Glutamatergic neuron (in vitro differentiated cells): ENCODE data around the gene CUL1. TPM values are rescaled to one million over a fixed set of nuclear protein-coding genes. Genes with fewer than 3 reads are reported as not detected.

Source experiments
- DNase-seq: peaks from one replicate; pipeline ENCODE4 v3.0.0; 2022
- H3K27ac Mint-ChIP-seq: one replicate; pipeline ENCODE4 v1.8.0; 2020; ENCODE audit warnings: mild to moderate bottlenecking, mixed read lengths, inconsistent platforms; ENCODE audit not compliant: unreplicated experiment
- H3K27me3 Mint-ChIP-seq: one replicate; pipeline ENCODE4 v1.8.0; 2020; ENCODE audit warnings: mild to moderate bottlenecking, moderate library complexity, mixed read lengths, inconsistent platforms; ENCODE audit not compliant: unreplicated experiment
- H3K36me3 Mint-ChIP-seq: one replicate; pipeline ENCODE4 v1.8.0; 2020; ENCODE audit warnings: mild to moderate bottlenecking, mixed read lengths, inconsistent platforms; ENCODE audit not compliant: unreplicated experiment
- H3K4me1 Mint-ChIP-seq: one replicate; pipeline ENCODE4 v1.8.0; 2020; ENCODE audit warnings: mild to moderate bottlenecking, low read depth, mixed read lengths, inconsistent platforms; ENCODE audit not compliant: unreplicated experiment
- H3K4me3 Mint-ChIP-seq: one replicate; pipeline ENCODE4 v1.8.0; 2020; ENCODE audit warnings: mild to moderate bottlenecking, mixed read lengths, inconsistent platforms; ENCODE audit not compliant: unreplicated experiment
- H3K9me3 Mint-ChIP-seq: one replicate; pipeline ENCODE4 v1.8.0; 2020; ENCODE audit warnings: mild to moderate bottlenecking, moderate library complexity, mixed read lengths, inconsistent platforms; ENCODE audit not compliant: unreplicated experiment
- total RNA-seq: library from RNA; stranded (reverse); fragmentation: NEBNext Ultra II Directional; extraction: Animal tissue kit (Norgen Biotek cat#: 25700); gene quantifications from one replicate; pipeline ENCODE4 v1.2.1, GENCODE V29; 2021; ENCODE audit not compliant: unreplicated experiment
- TF ChIP-seq, protein P1 (sequence below): fragments of 200-600 bp; sonication (generic); IDR thresholded peaks from one replicate; pipeline ENCODE4 v1.5.0; 2021; ENCODE audit not compliant: partially characterized antibody, unreplicated experiment

Gene CUL1
- total RNA-seq, 1 donor from 2014 or later, result 65.0 TPM

DNA sequence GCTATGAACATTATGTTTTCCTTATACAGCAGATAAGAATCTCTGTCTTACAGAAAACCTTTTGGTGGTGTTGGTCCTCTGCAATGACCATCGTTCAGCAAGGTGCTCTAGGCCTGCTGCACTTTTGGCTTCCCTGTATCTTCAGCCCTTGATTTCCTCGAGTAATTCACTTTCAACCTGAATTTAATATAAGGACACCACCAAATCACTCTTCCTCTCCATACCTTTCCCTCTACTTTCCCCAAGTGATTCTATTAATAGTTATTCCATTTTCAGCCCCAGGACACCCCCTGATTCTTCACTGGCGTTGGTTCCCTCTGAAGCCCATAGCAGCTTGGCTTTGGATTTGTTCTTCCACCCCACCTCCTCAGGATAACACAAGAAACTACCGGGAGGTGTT, 113.2 kb downstream of the CUL1 start:
- Mint-ChIP-seq H3K27me3 (peaks cover 14% of the 10 kb centered on the region), H3K27ac (peak overlapping the region; percentile 57), H3K36me3 (no peaks in the 10 kb centered on the region), H3K4me1 (peaks cover 38% of the 10 kb centered on the region), H3K4me3 (no peak overlapping the region), H3K9me3 (peaks cover 16% of the 10 kb centered on the region)
- DNase-seq, result no peak
- TF ChIP-seq, protein P1, sequence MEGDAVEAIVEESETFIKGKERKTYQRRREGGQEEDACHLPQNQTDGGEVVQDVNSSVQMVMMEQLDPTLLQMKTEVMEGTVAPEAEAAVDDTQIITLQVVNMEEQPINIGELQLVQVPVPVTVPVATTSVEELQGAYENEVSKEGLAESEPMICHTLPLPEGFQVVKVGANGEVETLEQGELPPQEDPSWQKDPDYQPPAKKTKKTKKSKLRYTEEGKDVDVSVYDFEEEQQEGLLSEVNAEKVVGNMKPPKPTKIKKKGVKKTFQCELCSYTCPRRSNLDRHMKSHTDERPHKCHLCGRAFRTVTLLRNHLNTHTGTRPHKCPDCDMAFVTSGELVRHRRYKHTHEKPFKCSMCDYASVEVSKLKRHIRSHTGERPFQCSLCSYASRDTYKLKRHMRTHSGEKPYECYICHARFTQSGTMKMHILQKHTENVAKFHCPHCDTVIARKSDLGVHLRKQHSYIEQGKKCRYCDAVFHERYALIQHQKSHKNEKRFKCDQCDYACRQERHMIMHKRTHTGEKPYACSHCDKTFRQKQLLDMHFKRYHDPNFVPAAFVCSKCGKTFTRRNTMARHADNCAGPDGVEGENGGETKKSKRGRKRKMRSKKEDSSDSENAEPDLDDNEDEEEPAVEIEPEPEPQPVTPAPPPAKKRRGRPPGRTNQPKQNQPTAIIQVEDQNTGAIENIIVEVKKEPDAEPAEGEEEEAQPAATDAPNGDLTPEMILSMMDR, result no peak

- Mint-ChIP-seq H3K36me3 (no peaks in the 10 kb centered on the region), H3K27me3 (peaks cover 6% of the 10 kb centered on the region), H3K4me3 (no peak overlapping the region), H3K9me3 (peaks cover 6% of the 10 kb centered on the region), H3K4me1 (peaks cover 23% of the 10 kb centered on the region), H3K27ac (no peak overlapping the region)
- no peak for DNase-seq
- TF ChIP-seq, protein P1, result no peak
Measured at GRCh38 chr7:148813890-148814289, 115.2 kb downstream of the CUL1 start.

- H3K36me3 Mint-ChIP-seq, result no peaks in the 10 kb centered on the region
- TF ChIP-seq, protein P1, result no peak
- peak overlapping the region; percentile 50 for H3K27ac Mint-ChIP-seq
Measured at GRCh38 chr7:148814922-148815559, 116.3 kb downstream of the CUL1 start.

DNA sequence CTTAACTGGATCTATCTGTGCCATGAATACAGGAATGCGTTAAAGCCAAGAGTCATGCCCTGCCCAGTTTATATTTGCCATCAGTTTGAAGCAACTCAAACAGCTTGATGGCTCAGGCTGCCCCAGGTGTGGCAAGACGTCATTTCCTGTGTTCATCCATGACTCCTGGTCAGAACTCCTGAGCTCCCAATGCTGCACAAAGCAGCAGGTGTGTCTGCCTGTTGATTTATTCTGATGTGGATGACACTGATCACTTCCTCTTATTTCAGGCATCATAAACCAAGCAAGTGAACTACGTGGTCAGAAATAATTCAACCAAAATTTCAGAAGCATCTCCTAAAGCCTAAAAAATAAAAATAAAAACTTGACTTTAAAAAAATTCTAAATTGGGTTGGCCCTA, 116.9 kb downstream of the CUL1 start:
- Mint-ChIP-seq H3K36me3 (no peaks in the 10 kb centered on the region), H3K27ac (no peak overlapping the region), H3K4me1 (peaks cover 7% of the 10 kb centered on the region), H3K4me3 (no peak overlapping the region), H3K9me3 (peaks cover 3% of the 10 kb centered on the region), H3K27me3 (peaks cover 4% of the 10 kb centered on the region)
- no peak for DNase-seq
- TF ChIP-seq, protein P1, result no peak

More at GRCh38 chr7:148814922-148815559, 116.3 kb downstream of the CUL1 start:
- H3K4me1 Mint-ChIP-seq, result peaks cover 13% of the 10 kb centered on the region
- peaks cover 3% of the 10 kb centered on the region for H3K9me3 Mint-ChIP-seq
- no peak for DNase-seq
- H3K4me3 Mint-ChIP-seq, result no peak overlapping the region
- H3K27me3 Mint-ChIP-seq, result peaks cover 4% of the 10 kb centered on the region

DNA sequence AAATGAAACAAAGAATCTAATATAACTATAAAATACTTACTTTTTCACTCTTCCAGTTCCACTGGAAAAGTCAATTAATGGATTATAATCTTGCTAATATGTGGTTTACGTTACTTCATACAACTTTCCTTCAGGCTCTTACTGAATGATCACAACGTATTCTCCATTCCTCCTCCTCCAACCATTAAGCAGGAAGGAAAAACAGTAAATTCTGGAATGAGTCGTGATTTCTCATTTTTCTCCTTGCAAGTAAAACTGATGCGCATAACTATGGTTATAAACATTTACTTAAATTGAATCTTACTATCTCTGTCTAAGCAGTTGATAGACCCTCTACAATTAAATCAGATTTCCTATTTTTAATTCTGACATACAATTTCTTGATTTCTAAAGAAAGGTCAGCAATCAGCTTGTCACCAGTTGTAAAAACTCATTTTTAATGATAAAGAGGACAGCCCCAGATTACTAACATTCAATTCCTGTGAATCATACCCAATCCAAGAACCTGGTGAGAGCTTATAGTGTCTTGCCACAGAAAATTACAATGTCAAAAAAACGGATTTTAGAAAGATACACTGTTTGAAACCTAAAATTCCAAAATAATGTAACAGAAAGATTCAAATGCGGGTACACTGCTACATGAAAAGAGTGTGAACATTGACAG, 121.1 kb downstream of the CUL1 start:
- Mint-ChIP-seq H3K4me1 (peaks cover 4% of the 10 kb centered on the region), H3K9me3 (no peaks in the 10 kb centered on the region), H3K27me3 (no peaks in the 10 kb centered on the region), H3K27ac (no peak overlapping the region), H3K36me3 (no peaks in the 10 kb centered on the region), H3K4me3 (no peak overlapping the region)
- DNase-seq, result no peak
- TF ChIP-seq, protein P1, result no peak
